HL-60 (cell line): ENCODE measurements around the gene DDI1.

Experiments used
- POLR2AphosphoS5 ChIP-seq: IDR thresholded peaks from 2 replicates; pipeline ENCODE4 v1.6.1; 2012; ENCODE audit warnings: low read depth
- TF ChIP-seq, protein P1 (sequence below): IDR thresholded peaks from one replicate; pipeline ENCODE4 v1.5.1; 2011; ENCODE audit warnings: low read length, control low read depth, inconsistent platforms; ENCODE audit not compliant: insufficient read depth

DNA sequence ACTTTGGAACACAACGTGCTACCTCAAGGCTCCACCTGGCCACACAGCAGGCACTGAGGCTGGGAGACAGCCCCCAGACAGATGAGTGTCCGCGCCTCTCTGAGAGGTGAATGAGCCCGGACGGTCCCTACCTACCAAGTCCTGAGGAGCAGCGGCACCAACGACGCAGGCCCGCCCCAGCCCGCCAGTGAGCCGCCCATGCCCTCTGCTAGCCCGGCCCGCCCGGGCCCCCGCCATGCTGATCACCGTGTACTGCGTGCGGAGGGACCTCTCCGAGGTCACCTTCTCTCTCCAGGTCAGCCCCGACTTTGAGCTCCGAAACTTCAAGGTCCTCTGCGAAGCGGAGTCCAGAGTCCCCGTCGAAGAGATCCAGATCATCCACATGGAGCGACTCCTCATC lies at the start of gene DDI1:
- TF ChIP-seq, protein P1, sequence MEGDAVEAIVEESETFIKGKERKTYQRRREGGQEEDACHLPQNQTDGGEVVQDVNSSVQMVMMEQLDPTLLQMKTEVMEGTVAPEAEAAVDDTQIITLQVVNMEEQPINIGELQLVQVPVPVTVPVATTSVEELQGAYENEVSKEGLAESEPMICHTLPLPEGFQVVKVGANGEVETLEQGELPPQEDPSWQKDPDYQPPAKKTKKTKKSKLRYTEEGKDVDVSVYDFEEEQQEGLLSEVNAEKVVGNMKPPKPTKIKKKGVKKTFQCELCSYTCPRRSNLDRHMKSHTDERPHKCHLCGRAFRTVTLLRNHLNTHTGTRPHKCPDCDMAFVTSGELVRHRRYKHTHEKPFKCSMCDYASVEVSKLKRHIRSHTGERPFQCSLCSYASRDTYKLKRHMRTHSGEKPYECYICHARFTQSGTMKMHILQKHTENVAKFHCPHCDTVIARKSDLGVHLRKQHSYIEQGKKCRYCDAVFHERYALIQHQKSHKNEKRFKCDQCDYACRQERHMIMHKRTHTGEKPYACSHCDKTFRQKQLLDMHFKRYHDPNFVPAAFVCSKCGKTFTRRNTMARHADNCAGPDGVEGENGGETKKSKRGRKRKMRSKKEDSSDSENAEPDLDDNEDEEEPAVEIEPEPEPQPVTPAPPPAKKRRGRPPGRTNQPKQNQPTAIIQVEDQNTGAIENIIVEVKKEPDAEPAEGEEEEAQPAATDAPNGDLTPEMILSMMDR, result no peak
- no peak for TF ChIP-seq POLR2AphosphoS5
